Erythroblast (primary cell): ENCODE data around the gene ACTL6B.

ENCODE experiments used
- GATA1 ChIP-seq: IDR thresholded peaks from 2 replicates; pipeline ENCODE4 v1.6.1; 2011; ENCODE audit warnings: low read depth, mild to moderate bottlenecking, control low read depth, low read length, moderate library complexity
- POLR2A ChIP-seq: IDR thresholded peaks from 2 replicates; pipeline ENCODE4 v1.6.1; 2011; ENCODE audit warnings: mild to moderate bottlenecking, low read length

GRCh38 chr7:100705320-100705752 lies 49.1 kb upstream of the ACTL6B start:
- TF ChIP-seq POLR2A (no peak), GATA1 (no peak)
